HG03066 (cell line): Measurements from ENCODE around the gene COCH.

Experiments used
- ATAC-seq: cut with Tn5 transposase; IDR thresholded peaks from one replicate; pipeline ENCODE4 v1.9.1; 2021; ENCODE audit warnings: low read depth; ENCODE audit not compliant: unreplicated experiment

COCH gene

DNA sequence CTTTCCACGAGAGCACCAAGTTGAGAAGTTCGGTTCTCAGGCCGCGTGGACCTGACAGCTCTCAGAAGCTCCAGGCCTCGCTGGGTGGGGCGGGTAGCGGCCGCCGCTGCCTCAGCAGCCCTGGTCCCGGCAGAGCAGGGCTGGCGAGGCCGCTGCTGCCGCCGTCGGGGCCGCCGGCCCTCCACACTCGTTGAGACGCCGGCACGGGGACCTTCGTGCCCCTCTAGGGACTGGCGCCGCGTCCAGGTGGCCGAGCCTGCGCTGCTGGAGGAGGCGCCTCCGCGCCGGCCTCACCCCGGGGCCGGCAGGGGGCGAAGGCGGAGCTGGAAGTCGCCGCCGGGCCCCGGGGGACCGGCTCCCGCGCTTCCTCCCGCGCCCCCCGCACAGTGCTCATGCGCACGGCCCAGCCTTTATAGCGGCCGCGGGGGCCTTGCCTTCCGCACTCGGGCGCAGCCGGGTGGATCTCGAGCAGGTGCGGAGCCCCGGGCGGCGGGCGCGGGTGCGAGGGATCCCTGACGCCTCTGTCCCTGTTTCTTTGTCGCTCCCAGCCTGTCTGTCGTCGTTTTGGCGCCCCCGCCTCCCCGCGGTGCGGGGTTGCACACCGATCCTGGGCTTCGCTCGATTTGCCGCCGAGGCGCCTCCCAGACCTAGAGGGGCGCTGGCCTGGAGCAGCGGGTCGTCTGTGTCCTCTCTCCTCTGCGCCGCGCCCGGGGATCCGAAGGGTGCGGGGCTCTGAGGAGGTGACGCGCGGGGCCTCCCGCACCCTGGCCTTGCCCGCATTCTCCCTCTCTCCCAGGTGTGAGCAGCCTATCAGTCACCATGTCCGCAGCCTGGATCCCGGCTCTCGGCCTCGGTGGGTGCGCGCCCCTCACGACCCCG, at the start of gene COCH:
COCH (plus strand) TSS at position 440 of the 879 bp plus-strand sequence; CDS start at position 820, 380 bp downstream.
- ATAC-seq, result peak; percentile 63

GRCh38 chr14:30826070-30826469, 48.3 kb upstream of the COCH start:
- no peak for ATAC-seq

DNA sequence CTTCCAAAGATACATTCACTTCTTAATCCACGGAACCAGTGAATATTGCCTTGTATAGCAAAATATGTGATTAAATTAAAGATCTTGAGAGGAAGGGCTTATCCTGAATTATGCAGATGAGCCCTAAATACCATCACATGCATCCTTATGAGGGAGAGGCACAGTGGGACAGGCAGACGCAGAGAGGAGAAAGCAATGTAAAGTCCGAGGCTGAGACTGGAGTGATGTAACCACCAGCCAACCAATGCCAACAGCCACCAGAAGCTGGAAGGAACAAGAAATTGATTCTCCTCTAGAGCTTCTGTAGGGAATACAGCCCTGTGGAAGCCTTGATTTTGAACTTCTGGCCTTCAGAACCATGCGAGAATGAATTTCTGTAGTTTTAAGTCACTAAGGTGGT, 44.5 kb upstream of the COCH start:
- ATAC-seq, result no peak

GRCh38 chr14:30834353-30834752, 40.0 kb upstream of the COCH start:
- ATAC-seq, result no peak

DNA sequence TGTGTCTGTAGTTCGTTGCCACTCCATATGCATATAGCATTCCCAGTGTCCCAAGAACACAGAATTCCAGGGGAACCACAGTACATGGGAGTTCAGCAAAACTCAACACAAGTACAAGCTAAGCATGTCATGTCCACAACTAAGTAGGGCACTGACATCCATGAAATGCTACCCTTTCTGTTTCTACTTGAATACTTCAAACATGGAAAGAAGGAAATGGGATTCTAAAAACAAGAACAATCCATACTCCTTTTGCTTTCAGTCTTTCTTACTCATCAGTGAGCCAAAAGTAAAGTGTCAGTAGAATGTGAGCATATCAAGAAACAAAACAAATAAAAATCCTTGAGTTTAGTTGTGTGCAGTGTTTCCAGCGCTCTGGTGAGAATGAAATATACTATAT, 36.0 kb upstream of the COCH start:
- ATAC-seq, result no peak

- ATAC-seq, result no peak
Observed at GRCh38 chr14:30840086-30840779, 34.1 kb upstream of the COCH start.

DNA sequence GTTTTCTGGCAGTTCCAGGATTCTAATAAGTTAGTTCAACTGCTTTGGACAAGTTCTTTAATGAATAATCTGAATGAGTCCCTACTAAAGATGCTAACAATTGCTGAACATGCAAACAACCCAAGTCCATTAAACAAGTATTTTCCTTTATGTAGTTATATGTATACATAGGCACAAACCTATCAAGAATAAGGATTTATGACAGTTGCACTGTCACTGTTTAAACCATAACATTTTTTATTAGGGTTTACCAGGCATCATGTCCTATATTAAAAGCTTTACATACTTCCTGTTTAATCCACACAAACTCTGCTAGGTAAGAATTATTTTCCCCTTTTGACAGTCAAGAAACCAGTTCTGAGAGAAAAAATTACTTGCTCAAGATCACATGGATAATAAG, 31.9 kb upstream of the COCH start:
- ATAC-seq, result no peak

- ATAC-seq, result no peak
Observed at GRCh38 chr14:30848449-30849240, 25.7 kb upstream of the COCH start.

DNA sequence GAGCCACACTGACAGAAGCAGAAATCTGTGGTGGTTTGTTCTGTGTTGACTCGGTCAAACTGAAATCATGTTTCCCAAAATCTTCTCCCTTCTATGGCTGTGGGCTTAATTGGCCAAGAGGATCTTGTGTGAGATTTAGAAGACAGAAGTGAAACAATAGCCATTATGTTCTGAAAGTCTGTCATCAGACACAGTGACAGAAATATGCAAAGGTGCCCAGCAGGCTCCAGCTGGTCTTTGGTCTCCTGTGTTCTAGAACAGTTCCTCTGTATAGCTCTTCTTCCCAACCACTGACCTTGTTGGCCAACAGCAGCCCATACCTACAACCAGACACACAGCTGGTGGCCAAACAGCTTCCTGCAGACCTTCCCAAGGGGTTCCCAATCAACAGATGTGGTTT, 25.0 kb upstream of the COCH start:
- ATAC-seq, result peak; percentile 94

DNA sequence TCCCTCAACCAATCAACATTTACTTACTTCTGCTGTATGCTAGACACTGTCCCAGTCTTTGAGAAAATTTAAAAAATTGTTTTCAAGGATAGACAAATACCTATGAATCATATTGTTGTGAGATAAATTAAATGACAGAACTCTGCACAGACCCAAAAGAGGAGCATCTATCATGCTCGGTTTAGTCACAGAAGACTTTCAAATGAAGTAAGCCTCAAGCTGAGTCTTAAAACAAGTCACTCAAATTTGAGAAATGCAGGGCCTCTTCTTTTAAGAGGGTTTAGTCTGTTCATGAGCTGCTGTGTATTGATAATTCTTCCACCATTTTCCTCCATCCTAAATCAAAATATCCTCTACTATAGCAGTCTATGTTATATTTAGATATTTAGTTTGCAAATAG, 24.4 kb upstream of the COCH start:
- no peak for ATAC-seq

- no peak for ATAC-seq
Observed at GRCh38 chr14:30853946-30854345, 20.4 kb upstream of the COCH start.

GRCh38 chr14:30854492-30854891, 19.9 kb upstream of the COCH start:
- ATAC-seq, result no peak

- no peak for ATAC-seq
Observed at GRCh38 chr14:30855345-30856037, 18.9 kb upstream of the COCH start.

DNA sequence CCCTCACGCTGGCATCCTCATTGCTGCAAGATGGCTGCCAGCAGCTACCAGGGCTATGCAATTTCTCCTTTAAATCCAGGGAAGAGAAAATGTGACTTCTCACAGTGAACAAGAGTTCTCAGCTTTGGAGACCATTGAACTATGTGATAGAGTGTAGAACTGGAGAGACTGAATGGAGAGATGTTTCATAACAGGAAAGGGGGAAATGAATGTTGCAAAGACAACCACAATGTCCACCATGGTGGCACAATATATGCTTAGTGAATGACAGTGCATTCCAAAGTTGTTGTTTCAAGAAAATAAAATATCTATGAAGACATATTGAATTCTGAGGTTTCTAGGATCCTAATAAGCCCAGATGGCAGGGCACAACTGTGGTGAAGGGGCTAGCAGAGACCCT, 13.2 kb upstream of the COCH start:
- ATAC-seq, result no peak

GRCh38 chr14:30864934-30865333, 9.4 kb upstream of the COCH start:
- ATAC-seq, result no peak

DNA sequence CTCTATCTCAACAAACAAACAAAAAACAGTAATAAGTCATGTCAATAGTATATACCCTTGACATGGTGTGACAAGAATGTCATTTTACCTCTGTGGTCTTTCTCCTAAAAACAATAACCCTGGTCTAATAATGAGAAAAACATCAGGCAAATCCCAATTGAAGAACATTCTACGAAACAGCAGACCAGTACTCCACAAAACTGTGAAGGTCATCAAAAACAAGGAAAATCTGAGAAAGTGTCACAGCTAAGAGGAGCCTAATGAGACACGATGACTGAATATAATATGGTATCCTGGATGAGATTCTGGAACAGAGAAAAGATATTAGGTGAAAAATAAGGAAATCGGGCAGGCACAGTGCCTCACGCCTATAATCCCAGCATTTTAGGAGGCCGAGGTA, 5.6 kb upstream of the COCH start:
- no peak for ATAC-seq

DNA sequence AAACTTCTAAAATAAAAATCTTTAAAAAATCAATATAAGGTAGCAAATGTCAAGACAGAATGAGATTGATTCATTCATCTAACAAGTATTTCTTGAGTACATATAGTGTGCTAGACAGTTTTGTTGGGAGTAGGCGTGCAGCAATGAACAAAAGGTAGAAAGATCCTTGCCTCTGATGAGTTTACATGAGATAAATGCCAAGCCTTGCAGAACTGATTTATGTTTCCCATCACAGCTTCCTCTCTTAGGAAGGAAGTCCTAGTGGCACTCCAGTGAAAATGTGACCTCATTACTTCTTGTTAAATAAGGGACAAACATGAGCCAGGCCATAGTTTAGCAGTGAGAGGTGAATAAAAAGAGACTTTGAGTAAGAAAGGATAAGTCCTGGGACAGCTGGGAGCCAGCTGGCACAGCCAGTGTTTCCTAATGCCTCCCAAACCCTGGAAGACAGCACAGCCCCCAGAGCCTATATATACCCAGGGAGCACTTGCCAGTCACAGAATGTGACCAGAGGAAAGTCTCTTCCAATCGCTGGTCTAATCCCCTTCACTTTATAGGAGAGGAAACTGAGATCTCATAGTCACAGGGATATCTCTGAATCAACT, 4.7 kb upstream of the COCH start:
- no peak for ATAC-seq

GRCh38 chr14:30872602-30873001, 1.8 kb upstream of the COCH start:
- ATAC-seq, result no peak

DNA sequence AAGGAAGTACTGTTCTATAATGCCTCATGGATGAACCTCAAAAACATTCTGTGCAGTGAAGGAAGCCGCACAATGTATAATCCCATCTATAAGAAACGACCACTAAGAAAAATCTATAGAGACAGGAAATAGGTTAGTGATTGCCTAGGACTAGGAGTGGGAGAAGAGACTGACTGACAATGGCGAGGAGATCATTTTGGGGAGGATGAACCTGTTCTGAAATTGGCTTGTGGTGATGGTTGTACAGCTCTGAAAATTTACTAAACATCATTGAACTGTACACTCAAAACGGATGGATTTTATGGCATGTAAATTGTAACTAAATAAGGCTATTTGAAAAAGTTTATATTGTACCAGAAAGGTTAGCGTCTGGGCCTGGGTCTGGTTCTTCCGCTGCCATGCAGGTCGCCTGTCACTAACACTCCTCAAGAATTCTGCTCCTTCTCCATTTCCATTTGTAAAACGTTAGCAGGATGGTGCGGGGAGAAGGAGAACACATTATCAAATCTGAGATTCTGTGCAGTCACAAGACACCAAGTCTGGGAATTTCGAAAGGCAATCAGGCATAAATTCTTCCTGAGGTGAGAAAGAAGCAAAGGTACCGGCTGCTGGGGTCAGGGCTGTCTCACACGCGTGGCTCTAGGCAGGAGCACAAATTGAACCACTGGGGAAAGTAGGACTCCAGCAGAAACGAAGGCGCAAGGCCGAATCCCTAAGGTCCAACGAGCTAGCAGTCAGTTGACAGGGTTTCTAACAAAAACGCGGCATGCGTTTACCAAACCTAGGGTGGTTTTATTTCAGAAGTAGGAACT, 845 bp upstream of the COCH start:
- ATAC-seq, result peak; percentile 3
